Activated B cell treated with CpG ODN at 0.5 μM for 24 hours (primary cell): ENCODE measurements around the gene AKT2. TPM values are rescaled to one million over a fixed set of nuclear protein-coding genes. Genes with fewer than 3 reads are reported as not detected.

Experiments used
- ATAC-seq: fragments of 200-7000 bp; cut with Tn5 transposase; one replicate; pipeline ENCODE4 v1.10.0; 2021; ENCODE audit warnings: low read depth, mild to moderate bottlenecking, moderate library complexity
- CTCF ChIA-PET: fragments of 350-600 bp; sonication (Branson Sonifier 250); formaldehyde crosslinking; loops from one replicate; lab custom pipeline; 2021; ENCODE audit warnings: antibody characterized with exemption; lab: Charles Lee
- POLR2A ChIA-PET: fragments of 350-600 bp; sonication (Branson Sonifier 250); formaldehyde crosslinking; loops from one replicate; lab custom pipeline; 2021; ENCODE audit warnings: antibody characterized with exemption; lab: Charles Lee
- DNase-seq: peaks from one replicate; pipeline ENCODE4 v3.0.0; 2022
- H3K27ac Mint-ChIP-seq: one replicate; pipeline ENCODE4 v1.8.0; 2020; ENCODE audit warnings: mixed read lengths
- H3K27me3 Mint-ChIP-seq: one replicate; pipeline ENCODE4 v1.8.0; 2021; ENCODE audit warnings: mixed read lengths
- H3K36me3 Mint-ChIP-seq: one replicate; pipeline ENCODE4 v1.8.0; 2021; ENCODE audit warnings: low read depth, mixed read lengths
- H3K4me1 Mint-ChIP-seq: one replicate; pipeline ENCODE4 v1.8.0; 2021; ENCODE audit warnings: mixed read lengths
- H3K4me3 Mint-ChIP-seq: one replicate; pipeline ENCODE4 v1.8.0; 2020; ENCODE audit warnings: mild to moderate bottlenecking, mixed read lengths
- H3K9me3 Mint-ChIP-seq: one replicate; pipeline ENCODE4 v1.8.0; 2020; ENCODE audit warnings: mixed read lengths
- intact Hi-C: fragments of 100-400 bp; cut with micrococcal nuclease; formaldehyde crosslinking; loops from one replicate; pipeline ENCODE4 v1.15.1; 2024
- total RNA-seq: library from RNA; stranded (reverse); gene quantifications from 2 replicates; pipeline ENCODE4 v1.2.3, GENCODE V29; 2022
- TF ChIP-seq, protein P1 (sequence below): fragments of 200-600 bp; IDR thresholded peaks from one replicate; pipeline ENCODE4 v1.8.0; 2022; ENCODE audit warnings: antibody characterized with exemption, mild to moderate bottlenecking

AKT2 gene
- total RNA-seq, 1 donor from 2014 or later, result 176 TPM

GRCh38 chr19:40232949-40233810 lies 52.0 kb downstream of the AKT2 start:
- no peak overlapping the region for H3K27ac Mint-ChIP-seq
- CTCF ChIA-PET, result no interaction called here

DNA sequence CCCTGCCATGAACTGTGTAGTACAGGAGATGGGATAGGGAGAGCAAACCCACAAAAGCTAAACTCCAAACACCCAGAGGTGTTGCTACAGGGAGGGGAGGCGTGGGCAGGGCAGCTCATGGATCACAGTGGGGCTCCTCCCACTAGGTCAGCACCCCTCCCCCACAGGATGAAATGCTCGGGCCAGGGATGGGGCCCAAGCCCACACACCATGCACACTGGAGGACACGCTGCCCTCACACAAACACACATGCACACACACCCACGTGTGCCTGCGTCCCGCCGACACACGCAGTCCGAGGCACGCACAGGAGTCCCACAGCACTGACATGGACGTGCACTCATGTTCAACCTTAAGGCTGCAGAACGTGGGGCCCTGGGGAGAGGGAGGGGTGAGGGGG lies 52.7 kb downstream of the AKT2 start:
- intact Hi-C loops, result no loop called here
- ChIA-PET CTCF (no interaction called here), POLR2A (no interaction called here)
- Mint-ChIP-seq H3K27me3 (no peaks in the 10 kb centered on the region), H3K36me3 (peaks cover 38% of the 10 kb centered on the region), H3K4me3 (no peak overlapping the region), H3K4me1 (no peaks in the 10 kb centered on the region), H3K27ac (no peak overlapping the region), H3K9me3 (no peaks in the 10 kb centered on the region)
- ATAC-seq (no peak), DNase-seq (no peak)
- TF ChIP-seq, protein P1, sequence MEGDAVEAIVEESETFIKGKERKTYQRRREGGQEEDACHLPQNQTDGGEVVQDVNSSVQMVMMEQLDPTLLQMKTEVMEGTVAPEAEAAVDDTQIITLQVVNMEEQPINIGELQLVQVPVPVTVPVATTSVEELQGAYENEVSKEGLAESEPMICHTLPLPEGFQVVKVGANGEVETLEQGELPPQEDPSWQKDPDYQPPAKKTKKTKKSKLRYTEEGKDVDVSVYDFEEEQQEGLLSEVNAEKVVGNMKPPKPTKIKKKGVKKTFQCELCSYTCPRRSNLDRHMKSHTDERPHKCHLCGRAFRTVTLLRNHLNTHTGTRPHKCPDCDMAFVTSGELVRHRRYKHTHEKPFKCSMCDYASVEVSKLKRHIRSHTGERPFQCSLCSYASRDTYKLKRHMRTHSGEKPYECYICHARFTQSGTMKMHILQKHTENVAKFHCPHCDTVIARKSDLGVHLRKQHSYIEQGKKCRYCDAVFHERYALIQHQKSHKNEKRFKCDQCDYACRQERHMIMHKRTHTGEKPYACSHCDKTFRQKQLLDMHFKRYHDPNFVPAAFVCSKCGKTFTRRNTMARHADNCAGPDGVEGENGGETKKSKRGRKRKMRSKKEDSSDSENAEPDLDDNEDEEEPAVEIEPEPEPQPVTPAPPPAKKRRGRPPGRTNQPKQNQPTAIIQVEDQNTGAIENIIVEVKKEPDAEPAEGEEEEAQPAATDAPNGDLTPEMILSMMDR, result no peak

More at GRCh38 chr19:40232949-40233810, 52.0 kb downstream of the AKT2 start:
- H3K36me3 Mint-ChIP-seq, result peaks cover 45% of the 10 kb centered on the region
- DNase-seq (no peak), ATAC-seq (no peak)
- no peak overlapping the region for H3K4me3 Mint-ChIP-seq
- no peaks in the 10 kb centered on the region for H3K4me1 Mint-ChIP-seq
- H3K9me3 Mint-ChIP-seq, result no peaks in the 10 kb centered on the region
- H3K27me3 Mint-ChIP-seq, result no peaks in the 10 kb centered on the region
- TF ChIP-seq, protein P1, result no peak
- intact Hi-C loops, result no loop called here
- POLR2A ChIA-PET, result no interaction called here

DNA sequence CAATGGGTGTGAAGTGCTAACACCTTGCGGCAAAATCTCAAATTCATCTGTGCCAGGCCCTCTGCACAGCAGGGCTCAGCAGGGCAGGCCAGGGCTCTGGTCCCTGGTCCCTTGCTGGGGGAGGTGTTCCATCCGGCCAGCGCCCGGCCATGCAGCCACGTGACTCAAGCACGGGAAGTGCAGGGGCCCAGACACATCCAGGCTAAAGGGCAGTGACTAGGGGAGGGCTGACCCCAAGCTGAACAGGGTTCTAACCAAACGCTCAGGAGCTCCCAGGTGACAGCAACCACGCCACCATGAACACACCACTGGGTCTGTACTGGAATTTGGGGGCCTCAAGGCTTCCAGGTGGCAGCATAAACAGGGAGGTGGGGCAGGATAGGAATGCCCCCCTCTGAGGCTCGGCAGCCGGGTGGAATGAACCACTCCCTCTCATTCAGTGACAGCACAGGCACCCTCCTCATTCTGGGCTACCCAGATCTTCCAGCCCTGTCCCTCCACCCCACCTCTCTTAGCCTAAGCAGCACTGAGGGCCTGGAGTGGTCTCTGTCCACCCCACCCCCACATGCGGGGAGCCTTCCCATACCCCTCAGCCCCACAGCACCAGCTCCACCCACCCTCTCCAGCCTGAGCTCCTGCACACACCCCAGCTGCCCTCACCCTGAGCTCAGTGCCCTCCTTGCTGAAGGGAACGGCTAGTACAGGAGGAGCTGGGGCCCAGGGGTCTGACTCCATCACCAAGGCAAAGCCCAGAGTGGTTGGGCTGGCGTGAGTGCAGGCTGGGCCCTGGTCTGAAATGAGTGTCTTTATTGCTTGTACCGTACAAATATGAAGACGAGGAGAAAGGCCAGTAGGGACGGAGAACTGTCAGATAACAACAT lies 53.4 kb downstream of the AKT2 start:
- TF ChIP-seq, protein P1, result no peak
- H3K27me3 Mint-ChIP-seq, result peaks cover 2% of the 10 kb centered on the region
- H3K36me3 Mint-ChIP-seq, result peaks cover 32% of the 10 kb centered on the region
- intact Hi-C loops, result no loop called here
- no peaks in the 10 kb centered on the region for H3K9me3 Mint-ChIP-seq
- ChIA-PET POLR2A (no interaction called here), CTCF (no interaction called here)
- no peak overlapping the region for H3K27ac Mint-ChIP-seq
- ATAC-seq (no peak), DNase-seq (no peak)
- H3K4me3 Mint-ChIP-seq, result no peak overlapping the region
- peaks cover 1% of the 10 kb centered on the region for H3K4me1 Mint-ChIP-seq

GRCh38 chr19:40231057-40231456 lies 54.1 kb downstream of the AKT2 start:
- Mint-ChIP-seq H3K4me1 (peaks cover 6% of the 10 kb centered on the region), H3K4me3 (no peak overlapping the region), H3K36me3 (peaks cover 24% of the 10 kb centered on the region), H3K9me3 (no peaks in the 10 kb centered on the region), H3K27me3 (peaks cover 5% of the 10 kb centered on the region), H3K27ac (no peak overlapping the region)
- intact Hi-C loops, result no loop called here
- ChIA-PET POLR2A (no interaction called here), CTCF (no interaction called here)
- no peak for ATAC-seq
- TF ChIP-seq, protein P1, result no peak
- no peak for DNase-seq

- H3K4me3 Mint-ChIP-seq, result no peak overlapping the region
- H3K9me3 Mint-ChIP-seq, result no peaks in the 10 kb centered on the region
- ChIA-PET CTCF (interaction anchor here (0.5 kb wide), 1 partner anchor 50 kb away, joined by 3 read pairs; no protein-coding TSS in a partner anchor), POLR2A (no interaction called here)
- intact Hi-C loops, result no loop called here
- ATAC-seq (no peak), DNase-seq (no peak)
- TF ChIP-seq, protein P1, result no peak
- H3K27ac Mint-ChIP-seq, result no peak overlapping the region
- H3K4me1 Mint-ChIP-seq, result peaks cover 13% of the 10 kb centered on the region
- peaks cover 14% of the 10 kb centered on the region for H3K27me3 Mint-ChIP-seq
- peaks cover 16% of the 10 kb centered on the region for H3K36me3 Mint-ChIP-seq
These were observed 55.2 kb downstream of the AKT2 start for GRCh38 chr19:40229926-40230417.
